Measurements from ENCODE around the gene MAP7D1. TPM values are rescaled to one million over a fixed set of nuclear protein-coding genes. Genes with fewer than 3 reads are reported as not detected.
A peak's percentile ranks its signal among the peaks of the same experiment; 100 is the strongest.

The MAP7D1 gene
- total RNA-seq, 3 donors from 2014 or later (not counting 1 experiment from before 2014, with no cell fraction given): 213 to 232 (median 230) TPM

DNA sequence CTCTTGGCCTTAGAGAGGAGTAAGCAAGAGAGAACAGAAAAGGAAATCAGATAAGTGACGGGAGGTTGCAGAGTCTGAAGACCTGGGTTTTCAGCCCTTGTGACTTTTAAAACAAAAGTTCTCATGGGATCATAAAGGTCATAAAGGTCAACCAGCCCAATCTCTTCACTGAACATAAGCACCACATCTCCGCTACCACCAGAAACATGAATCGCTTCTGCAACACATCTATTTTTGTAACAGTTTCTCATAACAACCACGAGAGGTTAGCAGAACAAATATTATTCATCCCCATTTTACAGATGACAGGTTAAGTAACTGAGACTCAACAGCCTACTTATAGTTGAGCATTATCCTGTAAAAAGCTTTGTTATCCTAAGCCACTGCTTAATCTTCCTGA, 12.5 kb upstream of the MAP7D1 start:
- no peak for DNase-seq
- Mint-ChIP-seq H3K4me1 (peaks cover 17 to 37% of the 10 kb centered on the region in 2 donors), H3K4me3 (no peak overlapping the region), H3K36me3 (no peaks in the 10 kb centered on the region), H3K27ac (no peak overlapping the region), H3K9me3 (no peaks in the 10 kb centered on the region), H3K27me3 (ENCODE audit: low read depth in 2 of 2) (no peaks in the 10 kb centered on the region)
- TF ChIP-seq, protein P1, sequence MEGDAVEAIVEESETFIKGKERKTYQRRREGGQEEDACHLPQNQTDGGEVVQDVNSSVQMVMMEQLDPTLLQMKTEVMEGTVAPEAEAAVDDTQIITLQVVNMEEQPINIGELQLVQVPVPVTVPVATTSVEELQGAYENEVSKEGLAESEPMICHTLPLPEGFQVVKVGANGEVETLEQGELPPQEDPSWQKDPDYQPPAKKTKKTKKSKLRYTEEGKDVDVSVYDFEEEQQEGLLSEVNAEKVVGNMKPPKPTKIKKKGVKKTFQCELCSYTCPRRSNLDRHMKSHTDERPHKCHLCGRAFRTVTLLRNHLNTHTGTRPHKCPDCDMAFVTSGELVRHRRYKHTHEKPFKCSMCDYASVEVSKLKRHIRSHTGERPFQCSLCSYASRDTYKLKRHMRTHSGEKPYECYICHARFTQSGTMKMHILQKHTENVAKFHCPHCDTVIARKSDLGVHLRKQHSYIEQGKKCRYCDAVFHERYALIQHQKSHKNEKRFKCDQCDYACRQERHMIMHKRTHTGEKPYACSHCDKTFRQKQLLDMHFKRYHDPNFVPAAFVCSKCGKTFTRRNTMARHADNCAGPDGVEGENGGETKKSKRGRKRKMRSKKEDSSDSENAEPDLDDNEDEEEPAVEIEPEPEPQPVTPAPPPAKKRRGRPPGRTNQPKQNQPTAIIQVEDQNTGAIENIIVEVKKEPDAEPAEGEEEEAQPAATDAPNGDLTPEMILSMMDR (IDR thresholded peaks at IDR 0.05): no peak
- intact Hi-C loops (cut with micrococcal nuclease): no loop called here
- WGBS (ENCODE audit: insufficient coverage): 73% methylated on average over 4 of the region's 4 CpGs
- ATAC-seq: no peak
- Histone ChIP-seq H3K9me3 (ENCODE audit: control insufficient read depth, insufficient read depth, low read length) (no peaks in the 10 kb centered on the region), H3K27ac (ENCODE audit: low read length) (no peak overlapping the region), H3K36me3 (ENCODE audit: control insufficient read depth, insufficient read depth, low read length) (peaks cover 7% of the 10 kb centered on the region), H3K27me3 (ENCODE audit: control insufficient read depth, insufficient read depth, low read length) (no peaks in the 10 kb centered on the region), H3K4me3 (ENCODE audit: low read length) (no peak overlapping the region), H3K4me1 (ENCODE audit: control insufficient read depth, insufficient read depth, low read length) (peaks cover 2% of the 10 kb centered on the region)

DNA sequence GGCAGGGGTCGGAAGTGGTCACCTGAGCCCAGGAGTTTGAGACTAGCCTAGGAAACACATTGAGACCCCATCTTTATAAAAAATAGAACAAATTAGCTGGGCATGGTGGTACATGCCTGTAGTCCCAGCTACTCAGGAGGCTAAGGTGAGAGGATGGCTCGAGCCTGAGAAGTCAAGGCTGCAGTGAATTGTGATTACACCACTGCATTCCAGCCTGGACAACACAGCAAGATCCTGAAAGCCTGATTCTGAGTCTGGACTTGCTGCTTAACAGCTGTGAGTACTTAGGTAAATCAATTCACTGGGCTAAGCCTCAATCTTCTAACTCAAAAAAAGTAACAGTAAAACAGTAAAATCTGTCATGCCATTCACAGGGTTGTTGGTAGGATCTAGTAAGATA, 11.5 kb upstream of the MAP7D1 start:
- DNase-seq (no peak), ATAC-seq (no peak)
- H3K27ac Mint-ChIP-seq: no peak overlapping the region
- H3K27ac ChIP-seq (ENCODE audit: low read length): no peak overlapping the region
- H3K36me3 ChIP-seq (ENCODE audit: control insufficient read depth, insufficient read depth, low read length): peaks cover 4% of the 10 kb centered on the region
- TF ChIP-seq, protein P1 (IDR thresholded peaks at IDR 0.05): no peak
- intact Hi-C loops (cut with micrococcal nuclease): no loop called here
- H3K4me3 Mint-ChIP-seq: no peak overlapping the region
- peaks cover 9% of the 10 kb centered on the region for H3K4me1 ChIP-seq (ENCODE audit: control insufficient read depth, insufficient read depth, low read length)
- H3K27me3 ChIP-seq (ENCODE audit: control insufficient read depth, insufficient read depth, low read length): no peaks in the 10 kb centered on the region
- no peak overlapping the region for H3K4me3 ChIP-seq (ENCODE audit: low read length)
- H3K9me3 Mint-ChIP-seq: no peaks in the 10 kb centered on the region
- H3K9me3 ChIP-seq (ENCODE audit: control insufficient read depth, insufficient read depth, low read length): no peaks in the 10 kb centered on the region
- no peaks in the 10 kb centered on the region for H3K27me3 Mint-ChIP-seq (ENCODE audit: low read depth in 2 of 2)
- 97% methylated on average over 2 of the region's 2 CpGs for WGBS (ENCODE audit: insufficient coverage)
- no peaks in the 10 kb centered on the region for H3K36me3 Mint-ChIP-seq
- H3K4me1 Mint-ChIP-seq: peaks cover 26 to 45% of the 10 kb centered on the region in 2 donors

DNA sequence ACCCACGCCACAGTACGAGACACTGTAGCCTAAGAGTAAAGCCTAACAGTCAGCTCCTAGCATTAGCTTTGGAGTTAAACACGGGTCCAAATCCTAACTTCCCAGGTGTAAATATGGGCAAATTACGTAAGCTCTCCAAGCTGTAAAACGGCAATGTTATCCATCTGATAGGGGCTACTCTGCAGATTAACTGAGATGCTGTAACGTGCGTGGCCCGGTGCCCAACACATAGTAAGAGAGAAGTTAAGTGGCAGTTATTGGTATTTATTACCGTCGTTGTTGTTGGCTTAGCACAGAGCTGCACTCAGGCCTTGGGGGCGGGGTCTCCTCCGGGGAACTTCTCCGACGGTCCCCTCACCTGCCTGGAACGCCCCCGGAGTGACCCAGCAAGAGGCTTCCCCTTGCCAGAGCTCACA, 7.1 kb upstream of the MAP7D1 start:
- Histone ChIP-seq H3K4me1 (ENCODE audit: control insufficient read depth, insufficient read depth, low read length) (peaks cover 47% of the 10 kb centered on the region), H3K27ac (ENCODE audit: low read length) (peak overlapping the region; percentile 92), H3K27me3 (ENCODE audit: control insufficient read depth, insufficient read depth, low read length) (no peaks in the 10 kb centered on the region), H3K36me3 (ENCODE audit: control insufficient read depth, insufficient read depth, low read length) (no peaks in the 10 kb centered on the region), H3K4me3 (ENCODE audit: low read length) (peak overlapping the region; percentile 78), H3K9me3 (ENCODE audit: control insufficient read depth, insufficient read depth, low read length) (no peaks in the 10 kb centered on the region)
- Mint-ChIP-seq H3K9me3 (no peaks in the 10 kb centered on the region), H3K4me3 (peak overlapping the region; percentile 100), H3K27me3 (ENCODE audit: low read depth in 2 of 2) (no peaks in the 10 kb centered on the region), H3K36me3 (no peaks in the 10 kb centered on the region), H3K27ac (peak overlapping the region; percentile 99 to 100), H3K4me1 (peaks cover 47 to 63% of the 10 kb centered on the region in 2 donors)
- WGBS (ENCODE audit: insufficient coverage): 2% methylated on average over 16 of the region's 16 CpGs
- DNase-seq: no peak
- peak; percentile 1 to 9 (median 2) for ATAC-seq
- intact Hi-C loops (cut with micrococcal nuclease): loop anchor here (1.0 to 5.0 kb wide), 8 partner anchors 8 to 315 kb away; partner anchors contain the start of genes ADPRS, MRPS15, SH3D21 and THRAP3
- TF ChIP-seq, protein P1 (IDR thresholded peaks at IDR 0.05): no peak
